ENCODE results near the gene CACNA1E.

Gene CACNA1E

DNA sequence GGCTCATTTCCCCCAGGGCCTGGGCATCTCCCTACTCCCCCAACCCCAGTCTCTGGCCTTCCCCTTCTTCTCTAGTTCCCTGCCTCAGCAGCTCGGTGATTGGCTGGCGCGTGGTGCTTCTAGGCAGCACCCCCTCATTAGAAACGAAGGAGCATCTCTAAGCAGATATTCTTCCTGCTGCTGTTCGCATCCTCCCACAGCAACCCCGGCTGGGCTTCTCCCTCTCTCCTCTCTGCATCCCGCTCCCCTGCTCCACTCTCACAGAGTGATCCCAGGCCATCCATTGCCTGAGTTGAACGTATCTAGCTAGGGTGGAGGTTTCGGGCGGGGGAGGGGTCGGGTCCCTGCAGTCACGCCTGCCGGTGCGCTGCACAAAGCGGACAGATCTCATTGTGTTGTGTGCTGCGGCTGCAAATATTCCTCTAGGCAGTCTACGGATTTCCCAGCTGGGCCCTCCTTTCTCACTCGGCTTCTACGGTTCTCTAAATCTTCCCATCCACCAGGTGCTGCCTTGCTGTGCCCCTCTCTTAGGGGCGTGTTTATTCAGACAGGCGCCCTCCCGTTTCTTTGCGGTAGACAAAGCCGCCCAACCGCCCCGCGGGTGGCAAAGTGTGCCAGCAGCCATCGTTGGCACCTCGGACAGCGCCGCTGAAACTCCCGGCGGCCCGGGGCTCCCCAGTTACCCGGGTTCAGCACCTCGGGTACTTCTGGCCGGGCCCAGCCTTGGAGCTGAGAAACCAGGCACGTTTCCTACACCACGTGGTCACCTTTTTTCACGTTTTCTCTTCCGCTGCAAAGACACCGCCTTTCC lies 2.2 kb downstream of the CACNA1E start:
- DNase-seq = no peak

DNA sequence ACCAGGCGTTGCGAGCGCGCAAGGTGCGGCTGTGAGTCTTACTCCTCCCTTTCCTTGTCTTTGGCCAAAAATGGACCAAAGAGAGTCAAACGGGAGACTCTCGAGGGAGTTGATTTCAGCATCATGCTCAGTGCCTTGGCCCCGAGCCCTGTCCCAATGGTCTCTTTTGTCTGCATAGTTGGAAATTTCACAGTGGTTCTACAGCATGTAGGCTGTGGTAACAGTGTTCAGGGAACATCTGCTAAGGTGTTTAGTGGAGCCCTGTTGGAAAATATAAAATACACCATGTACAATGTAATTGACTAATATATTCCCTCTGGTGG lies 2.7 kb downstream of the CACNA1E start:
- no peak for DNase-seq

DNA sequence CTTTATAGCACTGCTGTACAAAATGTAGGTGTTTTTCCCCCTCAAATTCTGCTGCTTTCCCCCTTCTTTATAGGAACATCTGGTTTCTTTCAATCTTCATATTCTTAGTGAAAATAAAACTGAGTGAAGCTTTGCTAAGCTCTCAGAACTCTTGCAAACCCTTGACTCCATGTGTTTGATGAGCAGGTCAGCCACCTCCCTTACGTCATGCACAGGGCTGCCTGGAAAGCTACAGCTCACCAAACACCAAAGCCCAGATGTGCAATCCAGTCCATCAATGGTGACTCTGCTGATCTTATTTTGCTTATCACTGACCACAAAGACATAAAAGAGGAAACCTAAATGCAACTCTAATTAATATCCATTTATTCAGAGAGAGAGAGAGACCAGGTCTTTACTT lies 5.5 kb downstream of the CACNA1E start:
- DNase-seq = no peak

DNA sequence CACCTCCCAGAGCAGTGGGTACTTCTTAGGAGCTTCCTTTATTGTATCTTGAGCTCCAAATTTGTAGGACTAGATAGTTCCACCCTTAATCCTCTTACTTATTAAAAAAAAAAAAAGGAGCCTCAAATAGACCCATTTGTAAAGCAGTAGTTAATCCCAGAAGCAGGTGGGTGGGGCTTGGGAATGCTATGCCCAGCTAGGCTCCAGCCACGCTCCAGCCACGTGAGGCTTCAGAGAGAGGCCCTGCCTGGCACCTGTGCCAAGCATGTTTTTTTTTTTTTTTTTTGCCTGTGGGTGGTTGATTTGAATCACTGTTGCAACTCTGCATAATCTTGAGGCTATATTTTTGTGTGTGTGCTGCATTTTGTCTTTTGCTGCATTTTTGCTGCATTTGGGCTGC lies 7.0 kb downstream of the CACNA1E start:
- DNase-seq = no peak

DNA sequence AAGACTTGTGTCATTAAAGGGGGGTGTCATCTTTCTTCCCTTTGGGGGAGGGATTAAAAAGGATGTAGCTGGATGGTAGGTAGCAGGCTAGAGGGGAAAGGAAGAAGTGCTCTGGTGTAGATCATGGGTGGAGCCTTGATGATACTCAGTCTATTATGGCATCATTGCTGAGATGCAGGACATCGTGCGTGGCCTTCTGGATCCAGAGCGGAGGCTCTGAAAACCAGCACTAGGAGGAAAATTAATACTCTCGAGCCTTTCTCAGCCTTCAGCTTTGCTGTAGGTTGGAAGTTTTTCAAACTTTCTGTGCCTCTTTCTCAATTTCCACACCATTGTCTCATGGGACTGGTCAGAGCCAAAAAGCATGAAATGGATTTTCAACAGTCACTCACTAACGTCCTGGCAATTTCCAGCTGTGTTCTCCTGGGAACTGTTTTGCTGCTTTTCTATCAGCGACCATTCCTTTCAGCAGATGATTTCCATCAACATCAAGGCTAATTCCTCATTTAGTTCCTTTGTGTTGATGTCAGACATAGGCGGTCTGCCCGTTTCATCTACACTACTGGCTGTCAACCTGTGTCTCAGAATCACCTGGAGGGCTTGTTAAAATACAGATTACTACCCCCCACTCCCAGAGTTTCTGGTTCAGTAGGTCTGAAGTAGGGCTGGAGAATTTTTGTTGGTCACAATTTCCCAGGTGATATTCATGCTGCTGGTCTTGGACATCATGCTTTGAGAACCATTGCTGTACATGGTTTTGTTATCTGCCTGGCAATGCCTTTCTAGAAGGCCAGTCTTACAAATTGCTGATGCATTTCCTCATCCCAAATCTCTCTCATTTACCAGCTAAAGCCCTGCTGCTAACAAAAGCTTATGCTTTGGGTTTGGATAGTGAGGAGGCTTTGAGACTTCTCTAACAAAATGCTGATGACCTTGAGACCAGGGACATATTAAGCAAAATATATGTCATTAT lies 7.7 kb downstream of the CACNA1E start:
- no peak for DNase-seq

DNA sequence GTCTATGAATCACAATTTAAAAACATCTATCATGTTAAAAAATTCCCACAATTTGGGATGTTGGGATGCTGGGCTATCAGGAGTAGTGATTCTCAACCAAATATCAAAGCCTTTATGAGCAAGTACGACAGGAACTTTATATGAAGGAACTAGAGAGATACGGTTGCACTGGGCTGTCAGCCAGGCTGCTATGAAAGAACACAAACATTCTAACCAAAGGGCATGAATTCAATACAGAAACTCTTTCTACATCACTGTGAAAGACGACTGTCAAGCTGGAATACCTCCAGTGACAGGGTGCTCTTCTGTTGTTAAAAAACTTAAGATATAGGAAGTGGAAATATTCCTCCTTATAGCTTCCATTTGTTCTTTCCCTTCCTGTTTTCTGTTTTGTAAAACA lies 9.8 kb downstream of the CACNA1E start:
- DNase-seq = no peak

DNA sequence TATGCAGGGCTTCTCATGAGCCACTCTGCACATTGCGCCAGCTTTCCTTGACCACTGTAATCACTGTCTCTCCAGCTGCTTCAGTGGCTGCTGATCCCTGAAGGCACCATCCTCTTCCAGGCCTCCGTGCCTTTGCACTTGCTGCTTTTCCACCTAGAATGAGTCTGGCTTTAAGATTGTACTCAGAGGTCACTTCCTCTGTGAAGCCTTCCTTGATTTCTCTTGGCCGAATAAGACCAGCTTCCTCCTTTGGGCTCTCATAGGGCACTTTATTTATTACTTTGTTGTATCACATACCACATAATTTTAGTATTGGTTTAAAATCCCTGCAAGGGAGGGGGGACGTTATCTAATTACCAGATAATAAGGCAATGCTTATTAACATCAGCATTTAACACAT lies 10.6 kb downstream of the CACNA1E start:
- DNase-seq = no peak

DNA sequence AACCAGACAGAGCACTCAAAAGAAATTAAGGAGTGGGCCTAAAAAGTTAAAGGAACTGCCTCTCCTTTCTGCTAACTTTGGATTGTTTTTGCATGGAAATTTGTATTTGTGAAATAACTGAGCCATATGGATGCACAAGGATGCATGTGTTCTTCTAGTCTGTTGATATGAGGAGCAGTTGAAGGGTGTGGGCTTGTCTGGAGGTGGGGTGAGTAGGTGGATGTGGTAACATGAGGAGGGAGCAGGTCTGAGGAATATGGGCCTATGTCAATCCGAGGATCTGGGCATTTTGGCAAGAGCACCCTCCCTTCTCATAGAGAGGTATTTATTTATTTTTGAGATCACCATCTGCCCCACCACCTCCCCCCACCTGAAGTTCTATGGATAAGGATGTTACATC lies 13.4 kb downstream of the CACNA1E start:
- DNase-seq = no peak

DNA sequence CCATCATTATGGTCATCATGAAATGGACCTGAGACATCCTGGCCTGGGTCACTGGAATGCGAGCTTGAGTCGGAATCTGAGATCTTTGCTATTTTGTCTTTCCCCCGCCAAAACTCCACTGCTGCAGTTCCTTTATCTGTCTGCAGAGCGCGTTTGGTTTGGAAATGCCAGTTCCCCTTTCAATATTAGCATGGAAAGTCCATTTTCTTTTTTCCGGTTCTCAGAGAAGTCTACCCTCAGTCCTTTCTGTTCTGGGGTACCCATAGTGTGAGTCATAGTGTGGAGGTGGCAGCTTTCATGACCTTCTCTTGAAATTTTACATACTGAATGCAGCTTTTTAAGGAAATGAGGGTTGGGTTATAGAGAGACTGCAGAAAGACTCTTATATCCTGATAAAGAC lies 14.6 kb downstream of the CACNA1E start:
- no peak for DNase-seq

DNA sequence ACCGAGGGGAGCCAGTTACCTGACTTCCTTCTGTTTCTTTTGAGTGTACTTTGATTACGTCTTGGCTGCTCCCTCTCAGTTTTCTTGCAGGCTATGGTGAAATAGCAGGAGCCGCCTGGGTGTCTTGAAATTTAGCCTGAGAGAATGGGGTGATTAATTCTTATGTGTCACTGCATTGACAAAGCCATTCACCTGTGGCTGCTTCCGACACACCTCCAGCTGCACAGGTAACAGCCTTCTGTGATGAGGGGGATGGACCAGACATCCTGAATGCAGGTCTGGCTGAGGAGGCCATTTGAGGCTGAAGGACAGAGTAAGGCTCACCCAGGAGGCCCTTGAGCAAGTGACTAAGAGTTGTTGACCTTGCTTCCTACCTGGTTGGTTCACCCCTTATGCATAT lies 16.5 kb downstream of the CACNA1E start:
- DNase-seq = no peak

DNA sequence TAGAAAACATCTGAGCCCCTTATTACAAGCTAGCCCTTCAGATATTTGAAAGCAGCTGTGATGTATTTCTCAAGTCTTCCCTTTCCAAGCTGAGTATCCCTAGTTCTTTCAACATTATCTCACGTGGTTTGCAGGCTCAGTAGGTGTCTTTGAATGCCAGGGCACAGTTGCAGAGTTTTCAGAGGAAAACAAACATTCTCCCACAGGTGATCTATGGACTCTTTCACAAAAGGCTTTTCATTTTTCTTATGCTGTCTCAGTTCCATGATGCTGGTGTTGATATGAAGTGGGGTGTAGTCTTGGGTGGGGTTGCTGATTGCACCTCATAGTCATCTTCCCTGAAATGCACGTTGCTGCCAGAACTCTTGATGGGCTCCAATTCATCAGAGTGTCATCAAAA lies 17.3 kb downstream of the CACNA1E start:
- DNase-seq = no peak

DNA sequence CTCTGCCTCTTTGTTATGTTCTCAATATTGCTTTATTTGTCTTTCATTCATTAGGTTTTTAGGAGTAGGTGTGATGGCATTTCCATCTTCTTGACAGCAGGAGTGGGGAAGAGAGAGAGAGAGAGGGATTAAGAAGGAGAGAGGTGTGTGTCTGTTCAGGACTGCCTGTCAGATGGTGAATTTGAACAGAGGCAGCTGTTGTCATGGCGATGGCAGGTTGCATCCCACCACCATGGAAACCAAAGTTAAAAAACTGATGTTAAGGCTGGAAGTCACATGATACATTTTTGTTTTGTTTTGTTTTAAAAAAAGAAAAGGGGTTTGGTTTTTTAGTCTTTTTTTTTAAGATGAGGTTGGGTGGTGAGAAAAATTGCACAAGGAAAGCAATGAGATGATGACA lies 18.3 kb downstream of the CACNA1E start:
- no peak for DNase-seq

DNA sequence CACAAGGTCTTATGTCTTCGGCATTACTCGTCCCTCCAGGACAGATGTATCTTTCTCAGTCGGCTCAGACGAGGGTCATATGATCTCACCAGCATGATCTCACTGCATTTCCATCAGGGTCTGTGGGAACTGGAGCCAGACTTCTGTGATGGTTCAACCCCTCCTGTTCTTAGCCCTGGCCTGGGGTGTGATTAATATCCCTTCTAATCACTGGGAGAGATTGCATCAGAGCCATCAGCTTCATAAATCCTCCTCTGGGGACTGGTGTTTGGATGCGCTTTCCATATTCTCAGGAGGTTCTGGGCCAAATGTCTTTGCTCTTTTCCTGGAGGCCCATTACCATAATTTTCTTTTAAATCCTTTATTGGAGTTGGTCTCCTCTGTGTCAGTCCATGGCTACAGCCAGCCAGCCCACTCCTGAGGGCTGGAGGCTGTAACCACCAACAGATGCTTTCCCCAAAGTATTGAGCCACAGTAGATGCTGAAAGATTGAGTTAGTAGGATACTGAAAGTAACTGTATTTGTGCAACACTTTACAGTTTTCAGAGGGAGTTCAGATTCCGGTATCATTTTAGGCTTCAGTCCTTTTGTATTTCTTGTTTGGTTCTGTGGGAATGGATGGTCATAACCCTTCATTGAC lies 20.0 kb downstream of the CACNA1E start:
- DNase-seq = no peak

DNA sequence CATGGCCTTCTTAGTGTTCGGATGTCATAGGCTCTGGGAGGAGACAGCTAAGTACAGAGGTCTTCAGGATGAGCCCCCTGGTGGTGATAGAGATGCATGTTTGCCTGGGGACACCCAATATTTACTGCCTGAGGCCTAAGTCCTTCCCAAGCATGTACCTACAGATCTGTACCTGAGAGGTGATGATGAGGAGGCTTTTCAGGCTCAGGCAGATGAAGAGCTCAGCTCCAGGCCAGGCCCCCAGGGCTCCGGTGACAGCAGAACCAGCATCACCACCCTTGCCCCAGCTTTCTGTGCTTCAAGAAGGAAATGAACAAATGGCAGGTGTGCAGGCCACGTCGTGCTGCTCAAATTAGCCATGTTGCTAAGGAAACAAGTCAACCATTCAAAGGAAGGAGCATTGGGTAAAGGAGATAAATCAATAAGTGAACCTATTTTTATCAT lies 21.1 kb downstream of the CACNA1E start:
- DNase-seq = no peak

DNA sequence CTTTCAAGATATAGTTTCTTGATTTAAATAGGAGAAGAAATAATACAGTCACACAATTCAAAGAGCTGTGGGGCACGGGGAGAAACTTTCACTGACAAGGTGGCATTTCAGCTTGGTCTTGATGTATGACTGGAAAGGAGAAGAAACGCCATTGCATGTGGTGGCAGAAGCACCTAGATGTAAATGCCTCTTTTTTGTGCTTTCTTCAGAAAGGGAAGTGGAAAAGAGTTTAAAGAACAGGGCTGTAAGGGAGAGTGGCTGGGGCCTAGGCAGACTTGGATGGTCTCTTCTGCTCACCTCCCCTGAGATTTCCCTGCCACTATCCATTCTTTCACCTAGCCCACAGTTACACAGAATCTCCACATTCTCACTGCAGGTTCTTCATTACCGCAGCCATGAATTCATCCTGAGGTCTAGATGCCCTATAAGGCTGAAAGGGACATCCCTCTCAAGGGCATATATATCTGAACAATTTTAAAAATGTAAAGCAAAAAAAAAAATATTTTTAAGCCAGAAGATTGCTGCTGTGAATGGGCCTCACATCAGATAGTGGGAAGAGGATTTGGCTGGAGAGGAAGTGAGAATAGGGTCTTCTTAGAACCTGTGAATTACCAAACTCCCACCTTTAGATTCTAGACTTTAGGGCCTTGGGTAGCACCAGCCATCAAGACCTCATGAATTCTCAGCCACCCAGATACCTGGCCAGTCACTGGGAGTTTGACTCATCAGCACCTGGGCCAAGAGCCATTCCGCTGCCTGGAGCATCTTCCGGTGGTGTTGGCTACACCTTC lies 23.4 kb downstream of the CACNA1E start:
- no peak for DNase-seq

DNA sequence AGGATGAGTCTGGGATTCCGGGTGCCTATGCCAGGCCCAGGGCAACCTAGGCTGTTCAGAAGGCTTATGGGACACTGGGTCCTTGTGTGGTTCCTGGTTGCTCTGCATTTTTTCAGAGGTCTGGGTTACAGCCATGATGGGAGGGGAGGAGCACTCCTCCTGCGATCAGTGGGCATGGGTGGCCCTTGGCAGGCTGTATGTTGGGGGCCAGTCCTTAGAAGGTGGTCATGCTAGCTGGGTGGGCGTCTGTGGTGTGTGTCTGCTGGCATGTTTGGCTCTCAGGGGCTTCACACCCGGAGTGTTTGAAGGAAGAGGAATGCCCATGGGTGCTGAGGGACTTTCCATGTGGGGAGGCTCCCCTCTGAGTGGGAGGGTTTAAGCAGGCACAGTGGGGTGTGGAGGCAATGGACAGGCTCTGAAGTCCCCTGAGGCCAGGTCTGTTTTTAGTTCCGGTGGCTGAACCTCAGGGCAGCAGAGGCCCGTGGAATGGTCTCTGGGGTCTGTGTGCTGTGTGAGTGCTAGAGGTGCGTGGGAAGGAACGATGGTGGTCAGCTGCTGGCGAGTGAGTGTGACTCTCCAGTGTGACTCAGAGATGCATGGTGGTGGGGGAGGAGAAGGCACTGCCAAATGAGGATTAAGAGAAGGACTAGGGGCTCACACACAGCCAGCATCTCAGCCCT lies 25.3 kb downstream of the CACNA1E start:
- DNase-seq = no peak

DNA sequence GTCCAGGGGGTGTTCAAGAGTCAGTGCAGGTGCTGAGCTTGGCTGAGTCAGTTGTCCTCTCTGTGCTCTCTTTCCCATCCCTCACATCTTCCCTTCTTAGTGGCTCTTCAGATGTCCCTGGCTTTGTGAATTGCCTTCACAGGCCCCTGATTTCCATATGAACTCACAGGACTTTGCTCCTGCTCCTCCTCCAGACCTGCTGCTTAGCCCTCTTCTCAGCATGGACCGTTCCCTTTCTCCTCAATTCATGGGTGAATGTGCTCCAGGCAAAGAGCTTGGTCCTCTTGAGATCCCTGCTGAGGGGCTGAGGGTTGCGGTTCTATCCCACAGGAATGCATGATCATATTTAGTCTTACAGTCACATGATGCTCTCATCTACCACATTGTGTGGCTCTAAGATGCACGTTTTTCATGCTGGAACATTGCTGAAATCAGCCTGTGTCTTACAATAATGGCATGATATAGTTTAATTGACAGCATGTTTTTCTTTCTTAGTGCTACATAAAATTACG lies 30.5 kb downstream of the CACNA1E start:
- DNase-seq = no peak

DNA sequence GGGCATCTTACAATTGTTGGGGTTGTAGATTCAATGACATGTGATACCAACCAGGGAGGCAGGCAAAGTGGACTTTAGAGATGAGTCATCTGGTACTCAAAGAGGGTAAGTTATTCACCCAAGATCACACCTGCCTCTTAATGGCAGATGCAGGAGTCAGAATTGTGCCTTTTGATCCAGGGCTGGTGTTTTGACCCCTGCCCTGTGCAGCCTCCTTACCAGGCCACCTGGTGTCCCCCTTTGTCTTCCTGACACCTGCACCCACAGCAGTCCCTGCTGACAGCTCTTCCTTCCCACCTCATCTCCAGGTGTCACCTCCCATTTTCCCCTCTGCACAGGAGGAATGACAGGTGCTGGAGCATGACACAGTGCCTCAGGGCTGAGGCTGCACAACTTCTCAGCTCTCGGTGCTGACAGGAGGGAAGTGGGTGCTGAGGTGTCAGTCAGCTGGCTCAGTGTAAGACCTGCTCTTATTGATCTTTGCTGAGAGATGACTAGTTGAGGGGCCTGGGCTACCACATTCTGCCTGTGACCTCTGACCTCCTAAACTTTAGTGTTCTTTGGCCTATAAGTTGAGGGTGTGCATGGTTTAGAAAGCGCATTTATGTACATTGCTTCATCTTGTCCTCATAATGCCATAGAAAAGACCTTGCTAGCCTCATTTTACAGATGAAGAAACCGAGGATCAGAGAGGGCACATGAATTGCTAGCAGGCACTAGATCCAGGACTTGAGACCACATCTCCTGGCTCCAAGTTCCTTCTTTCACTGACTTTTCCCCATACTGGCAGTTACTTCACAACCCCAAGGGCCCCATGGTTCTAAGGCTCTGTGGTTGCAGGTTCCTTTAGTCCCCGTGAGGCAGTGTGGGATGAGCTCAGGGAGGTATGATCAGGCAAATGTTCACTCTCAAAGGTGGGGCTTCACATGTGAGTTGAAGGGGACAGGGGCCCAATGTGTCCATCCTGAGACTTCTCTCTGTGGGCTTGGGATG lies 31.3 kb downstream of the CACNA1E start:
- no peak for DNase-seq

DNA sequence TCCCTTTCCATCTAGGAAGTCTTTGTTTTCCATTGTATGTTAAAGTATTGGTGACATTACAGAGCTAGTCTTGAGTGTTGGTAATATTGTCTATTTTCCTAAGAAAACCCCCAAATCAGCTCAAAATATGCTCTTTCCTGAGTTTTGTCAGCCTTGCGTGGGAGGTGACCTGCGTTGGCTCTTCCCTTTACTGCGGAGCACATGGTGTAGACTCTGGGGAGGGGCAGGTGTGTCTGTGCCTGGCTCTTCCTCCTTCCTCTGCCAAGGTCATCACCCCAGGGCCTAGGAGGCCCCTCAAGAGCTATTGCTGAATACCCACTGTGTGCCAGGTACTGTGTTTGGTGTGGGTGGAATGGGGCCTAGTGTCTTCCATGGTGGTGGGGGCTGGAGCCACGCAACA lies 33.4 kb downstream of the CACNA1E start:
- DNase-seq = no peak

DNA sequence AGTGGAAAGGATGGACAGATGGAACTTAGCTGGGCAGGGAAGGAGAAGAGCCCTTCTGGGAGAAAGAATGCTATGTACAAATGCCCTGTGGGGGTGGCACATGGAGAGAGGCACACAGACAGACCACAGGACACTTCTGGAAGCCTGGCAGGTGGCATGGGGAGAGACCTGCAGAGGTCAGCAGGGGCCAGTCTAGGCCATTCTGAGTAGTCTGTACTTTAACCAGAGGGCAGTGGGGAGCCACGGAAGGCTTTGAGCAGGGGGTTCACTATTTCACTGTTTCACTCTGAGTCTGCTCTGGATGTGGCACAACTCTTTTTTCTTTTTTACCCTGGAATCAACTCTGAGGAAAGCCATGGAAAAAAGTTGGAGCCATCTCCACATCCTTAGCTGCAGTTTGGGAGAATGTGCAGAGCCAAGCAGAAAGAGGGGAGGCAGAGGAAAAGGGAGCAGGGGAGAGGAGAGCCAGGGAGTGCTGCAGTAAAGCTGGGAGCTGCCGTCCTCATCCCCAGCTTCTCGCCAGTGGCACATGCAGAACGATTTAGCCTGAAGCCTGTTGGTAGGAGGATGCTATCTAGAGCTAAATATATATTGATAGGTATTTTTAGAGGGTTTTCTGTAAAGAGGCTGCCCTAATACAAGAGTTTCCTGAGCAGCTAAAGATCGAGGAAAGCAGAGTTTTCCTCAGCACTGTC lies 34.0 kb downstream of the CACNA1E start:
- no peak for DNase-seq

Data from stimulated activated CD4-positive, alpha-beta T cell treated with anti-CD3 and anti-CD28 coated beads, Interleukin-4, amount 100 ng/mL, for 1 hour (primary cell).